HCEC 1CT (cell line): Measurements from ENCODE around the gene RIMBP2.

ENCODE experiments used
- DNase-seq: peaks from one replicate; pipeline ENCODE4 v3.0.0-alpha.2; 2017

Gene RIMBP2

DNA sequence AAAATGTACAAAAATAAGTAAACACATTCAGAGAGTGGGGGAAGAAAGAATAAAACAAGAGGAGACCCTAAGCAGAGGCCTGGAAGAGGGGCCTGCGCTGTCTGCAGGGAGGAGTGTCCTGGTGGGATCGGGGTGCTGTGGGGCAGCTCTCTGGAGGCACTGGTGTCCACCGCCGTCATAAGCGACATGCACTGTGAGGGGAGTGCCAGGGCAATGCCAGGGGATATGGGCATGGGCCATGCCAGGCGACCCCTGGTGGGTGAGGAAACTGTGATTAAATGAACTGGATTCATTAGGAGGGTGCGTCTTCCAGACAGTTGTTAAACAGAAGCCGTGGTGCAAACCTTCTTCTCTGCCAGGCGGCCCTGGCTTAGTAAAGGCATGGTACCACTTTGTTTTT, 261.8 kb downstream of the RIMBP2 start:
- no peak for DNase-seq

DNA sequence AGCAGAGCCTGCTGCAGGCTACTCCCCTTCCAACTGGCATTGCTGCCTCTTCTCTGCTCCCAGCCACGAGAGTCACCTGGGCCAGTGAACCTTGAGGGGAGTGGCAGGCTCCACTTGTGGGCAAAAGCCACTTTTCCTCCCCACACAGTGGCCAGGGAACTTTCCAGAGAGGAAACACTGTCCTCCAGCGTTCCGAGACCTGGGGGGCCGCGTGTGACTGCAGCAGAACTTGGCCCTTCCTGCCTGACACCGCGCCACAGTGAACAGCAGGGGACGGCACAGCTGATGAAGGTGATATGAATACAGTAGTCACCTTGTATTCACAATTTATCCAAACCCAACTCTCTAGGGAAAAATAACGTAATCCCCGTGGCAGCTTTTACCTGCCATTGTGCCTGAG, 263.6 kb downstream of the RIMBP2 start:
- no peak for DNase-seq

DNA sequence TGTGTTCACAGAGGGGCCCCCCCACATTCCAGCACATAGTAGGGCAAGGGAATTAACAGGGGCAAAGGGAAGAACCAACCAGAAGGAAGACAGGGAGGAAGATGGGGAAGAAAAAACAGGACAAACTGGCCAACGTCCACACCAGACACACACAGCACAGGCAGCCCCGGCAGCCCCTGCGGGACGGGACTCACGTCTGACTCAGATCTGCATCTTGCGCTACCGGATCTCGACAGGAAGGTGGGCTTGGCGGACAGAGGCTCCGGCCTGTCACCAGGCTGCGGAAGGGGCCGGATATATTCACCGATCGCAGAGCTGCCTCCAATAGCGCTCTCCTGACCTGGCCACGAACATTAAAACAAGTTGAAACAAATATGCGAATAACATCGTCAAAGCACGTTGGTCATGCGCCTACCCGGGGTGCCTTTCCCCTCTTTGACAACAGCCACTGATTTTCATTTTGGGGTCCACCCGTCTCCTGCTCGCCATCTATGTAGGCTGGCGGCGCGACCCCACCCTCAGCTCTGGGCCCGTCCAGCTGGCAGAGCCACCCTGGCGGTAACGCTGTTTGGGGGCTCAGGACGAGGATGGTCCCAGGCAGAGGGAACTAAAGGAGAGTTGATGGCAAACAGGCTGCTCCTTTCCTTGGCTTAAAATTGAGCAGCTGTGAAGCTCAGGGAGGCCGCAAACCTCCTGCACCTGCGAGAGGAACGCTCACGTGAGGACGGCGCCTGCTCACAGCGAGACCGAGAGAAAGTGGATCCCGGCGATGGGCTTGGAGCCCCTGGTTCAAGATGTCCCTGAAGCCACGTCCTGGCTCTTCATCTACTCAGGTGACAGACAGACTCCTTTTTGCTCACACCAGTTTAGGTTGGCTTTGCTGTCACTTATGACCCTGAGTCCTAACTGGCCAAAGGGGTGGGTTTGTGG, 264.8 kb downstream of the RIMBP2 start:
- DNase-seq, result no peak

DNA sequence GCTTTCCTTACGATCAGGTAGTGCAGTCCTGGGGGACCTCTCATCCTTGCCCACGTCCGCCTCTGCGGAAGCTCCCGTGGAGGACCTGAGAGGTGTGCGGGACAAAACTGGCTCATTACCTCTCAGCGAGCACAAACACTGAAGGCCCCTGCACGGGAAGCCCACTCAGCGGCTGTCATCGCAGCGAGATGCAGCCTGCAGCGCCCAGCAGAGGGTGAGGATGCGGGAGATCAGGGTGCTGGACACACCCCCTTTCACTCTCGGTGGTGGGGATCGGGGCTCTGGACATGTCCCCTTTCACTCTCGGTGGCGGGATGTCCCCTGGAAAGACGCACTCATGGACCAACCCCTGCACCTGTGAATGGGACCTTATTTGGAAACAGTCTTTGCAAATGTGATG, 266.8 kb downstream of the RIMBP2 start:
- DNase-seq, result no peak

DNA sequence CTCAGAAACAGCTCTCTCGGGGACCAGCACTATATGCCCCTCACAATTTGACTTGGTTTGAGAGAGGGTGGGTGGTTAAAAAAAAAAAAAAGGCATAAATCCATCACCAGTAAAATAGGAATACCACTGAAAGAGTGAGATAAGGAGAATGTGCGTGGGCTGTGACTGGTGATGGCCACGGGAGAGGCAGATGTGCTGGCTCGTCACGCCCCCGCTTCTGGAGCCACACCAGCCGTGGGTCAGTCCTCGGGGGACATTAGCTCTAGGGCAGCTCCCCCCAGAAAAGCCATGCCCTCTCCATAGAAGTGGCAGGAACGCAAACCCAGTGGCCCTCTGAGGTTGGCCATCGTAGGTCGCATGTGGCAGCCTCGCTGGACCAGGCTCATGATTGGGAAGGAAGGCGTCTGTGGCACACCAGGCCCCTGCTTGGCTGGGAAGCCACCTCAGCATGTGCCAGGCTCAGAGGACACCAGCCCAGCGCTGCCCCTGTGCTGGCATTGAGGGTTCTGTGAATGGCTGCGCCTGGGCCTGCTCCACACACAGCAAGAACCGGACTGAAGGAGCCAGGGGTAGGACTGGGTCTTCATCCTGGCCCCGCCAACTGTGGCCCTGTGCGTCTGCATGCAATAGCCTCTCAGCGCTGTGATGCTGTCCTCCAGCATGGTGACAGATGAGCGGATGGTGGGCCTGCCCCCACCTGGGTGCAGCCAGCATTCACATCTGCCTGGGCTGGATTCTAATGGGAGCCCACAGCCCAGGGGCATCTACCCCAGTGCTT, 267.9 kb downstream of the RIMBP2 start:
- DNase-seq, result no peak

DNA sequence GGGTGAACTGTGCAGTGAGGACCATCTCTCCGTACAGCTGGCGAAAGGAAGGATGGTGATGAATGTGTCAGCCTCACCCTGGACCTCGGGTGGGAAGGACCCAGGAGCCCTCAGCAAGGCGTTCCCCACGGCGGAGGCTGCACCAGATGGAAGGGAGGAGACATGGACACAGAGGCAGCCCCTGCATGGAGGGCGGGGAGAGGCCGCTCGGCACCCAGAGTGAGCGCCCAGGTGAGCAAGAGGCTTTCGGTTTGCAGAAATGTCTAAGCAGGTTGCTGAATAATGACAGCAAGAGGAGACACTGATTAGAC, 268.5 kb downstream of the RIMBP2 start:
- no peak for DNase-seq

DNA sequence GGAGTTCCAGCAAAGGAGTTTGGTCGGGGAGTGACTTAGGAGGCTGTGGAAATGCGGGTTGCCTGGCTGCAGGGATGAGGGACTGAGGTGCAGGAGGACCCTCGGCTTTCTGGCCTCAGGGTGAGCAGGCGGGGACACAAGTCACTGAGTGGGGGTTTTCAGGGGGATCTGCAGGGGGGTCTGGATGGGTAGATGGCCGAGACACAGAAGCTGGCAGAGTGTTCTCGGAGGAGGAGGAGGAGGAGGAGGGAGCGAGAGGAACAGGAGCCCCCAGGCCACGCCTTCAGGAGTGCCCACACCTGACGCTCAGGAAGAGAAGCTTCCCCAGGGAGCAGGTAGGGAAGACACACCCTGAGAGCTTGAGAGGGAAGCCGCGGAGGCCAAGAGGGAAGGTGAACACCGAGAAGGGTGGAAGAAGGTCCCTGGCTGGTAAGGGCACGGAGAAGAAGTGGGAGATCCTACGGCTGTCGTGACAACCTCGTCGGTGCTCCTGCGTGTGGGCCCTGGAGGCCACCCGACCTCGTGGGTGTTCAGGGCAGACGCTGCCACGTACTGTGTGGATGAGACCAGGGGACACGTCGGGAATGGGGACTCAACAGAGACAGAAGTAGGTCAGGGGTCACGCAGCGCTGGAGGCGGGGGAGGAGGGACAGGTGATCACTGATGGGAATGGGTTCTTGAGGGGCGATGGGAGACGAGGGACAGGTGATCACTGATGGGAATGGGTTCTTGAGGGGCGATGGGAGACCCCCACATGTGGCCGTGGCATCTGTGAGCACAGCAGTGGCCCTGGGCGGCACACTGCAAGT, 269.0 kb downstream of the RIMBP2 start:
- no peak for DNase-seq

DNA sequence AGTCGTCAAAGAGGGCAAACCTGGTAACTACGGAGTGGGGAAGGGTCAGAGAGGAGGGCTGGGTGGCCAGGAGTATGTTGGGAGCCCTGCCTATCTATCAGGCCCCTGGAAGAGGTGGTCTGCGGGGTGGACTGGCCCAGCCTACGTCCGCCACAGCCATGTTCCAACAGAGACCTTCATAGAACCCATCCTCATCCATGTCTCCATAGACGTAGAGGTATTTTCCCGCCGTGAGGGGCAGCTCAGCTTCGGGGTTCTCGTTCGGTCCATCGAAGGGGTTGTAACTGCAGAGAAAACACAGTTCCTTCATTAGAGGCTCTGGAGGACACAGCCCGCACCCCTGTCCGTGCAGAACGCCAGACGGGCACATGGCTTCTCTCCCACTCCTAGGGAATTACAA, 271.1 kb downstream of the RIMBP2 start:
- no peak for DNase-seq

DNA sequence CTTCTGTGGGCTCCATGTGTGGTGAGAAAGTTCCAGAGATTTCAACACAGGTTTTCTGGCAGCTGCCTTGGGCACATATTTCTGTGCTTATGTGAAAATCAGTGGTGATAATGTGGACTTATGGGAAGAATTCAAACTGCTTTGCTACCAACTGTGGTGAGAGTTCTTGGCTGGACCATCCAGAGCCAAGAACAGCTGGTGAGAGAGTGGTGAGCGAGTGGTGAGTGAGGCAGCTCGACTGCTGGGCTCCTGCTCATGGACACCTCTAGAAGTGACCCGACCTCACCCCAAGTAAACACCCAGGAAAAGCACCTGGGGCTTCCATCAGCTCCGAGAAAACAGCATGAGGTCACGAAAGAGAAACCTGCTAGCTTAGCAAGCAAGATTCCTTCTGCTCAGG, 272.0 kb downstream of the RIMBP2 start:
- no peak for DNase-seq

DNA sequence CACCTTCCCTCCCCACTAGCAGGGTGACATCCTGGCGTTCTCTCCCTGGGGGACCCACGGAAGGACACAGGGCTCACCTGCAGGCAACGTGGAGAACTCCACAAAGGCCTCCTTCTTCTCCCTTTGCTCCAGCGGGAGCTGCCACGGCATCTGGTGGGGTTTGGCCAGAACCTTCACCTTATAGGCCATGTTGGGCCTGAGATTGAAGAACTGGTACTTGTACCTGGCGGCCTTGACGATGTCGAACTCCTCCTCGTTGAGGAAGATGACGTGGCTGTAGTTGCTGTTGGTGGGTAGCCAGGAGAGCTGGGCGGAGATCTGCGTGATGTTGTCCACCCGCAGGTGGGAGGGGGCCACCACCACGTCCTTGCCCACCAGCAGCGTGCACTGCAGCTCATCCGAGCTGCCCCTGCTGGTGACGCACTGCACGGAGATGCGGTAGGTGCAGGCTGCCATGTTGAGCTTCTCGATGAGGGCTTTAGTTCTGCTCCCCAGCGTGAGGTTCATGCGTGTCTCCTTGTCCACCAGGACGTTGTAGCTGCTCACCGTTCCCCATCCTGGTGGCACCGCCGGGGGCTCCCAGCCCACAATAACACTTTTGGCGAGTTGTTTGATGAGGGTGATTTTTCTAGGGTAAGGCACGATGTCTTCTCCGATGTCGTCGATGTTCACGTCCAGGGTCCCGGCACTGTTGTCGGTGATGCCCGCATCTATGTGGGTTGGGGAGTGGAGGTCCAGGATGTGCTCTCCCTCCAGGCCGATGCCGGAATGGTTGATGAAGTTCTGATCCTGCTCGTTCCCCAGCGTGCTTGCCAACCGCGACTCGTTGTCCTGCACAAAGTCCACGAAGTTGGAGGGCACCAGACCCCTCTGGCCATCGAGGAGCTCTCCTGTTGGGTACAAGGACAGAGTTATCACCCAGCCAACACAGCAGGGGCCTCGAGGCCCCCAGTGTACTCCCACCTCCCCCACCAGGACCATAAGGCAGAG, 274.0 kb downstream of the RIMBP2 start:
- no peak for DNase-seq

DNA sequence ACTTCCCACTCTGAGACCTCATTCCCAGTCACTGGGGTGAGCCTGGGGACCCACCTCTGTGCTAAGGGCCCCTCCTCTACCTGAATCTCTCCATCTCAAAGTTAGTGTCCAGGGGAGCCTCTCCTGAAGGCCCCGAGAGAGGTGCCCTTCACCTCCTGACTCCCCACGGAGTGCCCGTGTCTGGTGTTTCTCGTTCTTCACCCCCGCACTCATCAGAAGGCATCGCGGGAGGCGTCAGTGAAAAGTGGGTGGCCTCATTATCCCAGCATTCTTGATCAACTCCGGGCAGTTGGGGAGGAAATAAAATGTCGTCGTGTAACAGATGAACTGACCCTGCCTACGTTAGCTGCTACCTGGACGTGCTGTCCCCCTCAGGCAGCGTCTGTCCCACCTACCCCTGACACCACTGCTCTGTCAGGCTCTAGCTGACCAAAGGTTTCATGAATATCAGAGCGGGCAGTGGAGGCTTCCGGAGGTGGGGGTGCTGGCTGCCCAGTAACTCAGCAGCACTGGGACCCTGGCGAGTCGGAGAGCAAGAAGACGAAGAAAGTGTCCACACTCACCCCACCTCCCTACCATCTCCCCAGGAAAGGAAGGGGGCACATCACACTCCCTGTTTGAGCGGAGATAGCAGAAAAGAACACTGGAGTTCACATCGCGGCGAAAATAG, 275.6 kb downstream of the RIMBP2 start:
- DNase-seq, result no peak

DNA sequence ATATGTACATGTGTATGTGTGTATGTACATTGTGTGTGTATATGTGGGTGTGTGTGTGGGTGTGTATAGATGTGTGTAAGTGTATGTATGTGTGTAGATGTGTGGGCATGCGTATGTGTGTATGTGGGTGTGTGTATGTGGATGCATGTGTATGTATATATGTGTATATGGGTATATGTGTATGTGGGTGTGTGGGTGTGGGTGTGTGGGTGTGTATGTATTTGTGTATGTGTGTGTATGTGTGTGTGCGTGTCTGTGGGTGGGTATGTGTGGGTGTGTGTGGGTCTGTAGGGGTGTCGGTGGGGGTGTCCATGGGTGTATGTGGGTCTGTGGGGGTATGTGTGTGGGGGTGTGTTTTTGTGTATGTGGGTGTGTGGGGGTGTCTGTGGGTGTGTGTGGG, 276.8 kb downstream of the RIMBP2 start:
- no peak for DNase-seq

DNA sequence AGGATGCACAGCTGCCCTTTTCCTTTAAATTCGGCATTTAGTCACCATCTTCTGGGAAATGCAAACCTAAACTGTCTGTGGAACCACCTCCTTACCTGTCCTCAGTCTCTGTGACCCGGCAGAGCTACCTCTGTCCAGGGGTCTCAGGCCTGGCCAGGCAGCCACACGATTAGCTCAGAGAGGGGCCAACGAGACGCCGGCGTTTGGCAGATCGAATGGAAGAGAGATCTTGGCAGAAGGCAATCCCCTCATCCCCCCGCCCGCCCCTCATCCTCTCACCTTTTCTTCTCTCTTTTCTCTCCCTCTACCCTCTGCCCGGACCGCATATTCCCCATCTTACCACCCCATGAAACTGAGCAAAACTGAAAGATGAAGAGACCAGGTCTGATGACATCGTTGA, 277.4 kb downstream of the RIMBP2 start:
- DNase-seq, result no peak

DNA sequence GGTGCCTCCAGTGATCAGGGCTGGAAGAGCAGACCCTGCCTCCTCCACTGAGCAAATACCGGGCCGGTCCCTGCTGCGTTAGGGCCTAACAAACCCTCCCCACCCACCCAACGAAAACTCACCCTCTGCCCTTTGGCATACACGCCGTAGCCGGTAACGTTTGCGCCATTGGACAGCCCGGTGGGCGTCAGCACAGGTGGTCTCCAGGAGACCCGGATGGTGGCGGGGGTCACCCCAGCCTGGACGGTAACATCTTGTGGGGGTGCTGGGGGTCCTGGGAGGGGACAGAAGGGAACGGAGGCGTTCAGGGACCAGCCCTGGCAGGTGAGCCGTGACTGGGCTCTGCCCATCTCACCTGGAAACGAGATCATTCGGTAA, 277.9 kb downstream of the RIMBP2 start:
- DNase-seq, result no peak

DNA sequence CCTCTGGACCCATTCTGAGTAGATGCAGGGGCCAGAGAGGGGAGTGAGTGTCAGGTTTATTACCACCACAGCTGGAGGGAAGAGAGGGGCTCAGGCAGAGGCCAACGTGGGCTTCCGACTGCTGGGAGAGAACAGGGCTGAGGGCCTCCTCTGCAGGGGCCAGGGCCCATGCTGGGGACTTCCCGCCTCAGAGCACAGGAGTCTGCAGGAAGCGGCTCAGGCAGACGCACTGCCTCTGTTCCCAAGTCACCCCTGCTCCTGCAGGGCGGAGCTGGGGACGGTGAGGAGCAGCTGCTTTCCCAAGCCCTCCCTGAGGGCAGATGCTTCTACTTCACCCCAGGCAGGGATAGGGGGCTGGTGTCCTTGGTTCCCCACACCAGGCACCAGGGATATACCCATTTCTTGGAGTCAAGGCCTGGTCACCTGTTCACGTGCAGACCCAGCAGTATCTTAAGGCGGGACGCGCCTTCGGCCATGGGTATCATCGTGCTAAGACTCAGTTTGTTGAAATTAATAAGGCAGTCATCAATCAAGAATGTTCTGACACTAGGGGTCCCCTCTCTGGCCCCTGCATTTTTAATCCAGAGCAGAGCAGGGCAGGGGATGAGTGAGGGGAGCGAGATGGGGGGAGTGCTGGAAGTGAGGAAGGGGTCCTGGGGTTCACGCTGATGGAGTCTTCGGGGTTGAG, 278.4 kb downstream of the RIMBP2 start:
- no peak for DNase-seq

DNA sequence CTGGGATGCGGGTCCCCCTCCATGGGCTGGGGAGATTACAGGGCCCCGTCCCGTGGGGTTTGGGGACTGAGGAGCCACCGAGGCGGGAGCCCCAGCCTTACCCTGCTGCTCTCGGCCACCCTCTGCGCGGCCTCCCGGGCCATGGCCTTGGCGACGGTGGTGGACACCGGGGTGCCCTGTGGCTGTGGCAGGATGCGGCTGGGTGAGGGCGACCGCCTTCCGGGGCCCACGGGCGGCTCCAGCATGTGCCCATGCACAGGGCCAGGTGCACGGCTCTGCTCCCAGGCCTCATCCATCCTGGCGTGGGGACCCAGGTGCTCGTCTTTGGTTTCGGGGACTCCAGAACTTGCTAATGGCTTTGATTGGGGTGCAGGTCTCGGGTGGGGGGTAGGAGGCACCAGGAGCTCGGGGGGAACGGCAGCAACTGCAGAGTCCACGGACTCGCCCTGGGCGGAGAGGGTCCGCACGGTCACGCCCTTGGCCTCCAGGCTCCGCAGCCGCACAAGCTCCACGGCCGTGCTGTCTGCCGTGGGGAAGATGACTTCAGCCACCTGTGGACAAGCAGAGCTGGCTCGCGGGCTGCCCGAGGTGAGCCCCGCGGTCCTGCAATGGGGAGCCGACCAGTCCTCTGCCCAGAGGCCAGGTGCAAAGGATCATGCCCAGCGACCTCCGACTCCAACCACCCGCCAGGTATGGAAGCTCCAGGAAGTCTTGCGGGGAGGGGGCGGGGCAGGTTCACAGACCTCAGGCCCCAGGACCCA, 279.2 kb downstream of the RIMBP2 start:
- no peak for DNase-seq

DNA sequence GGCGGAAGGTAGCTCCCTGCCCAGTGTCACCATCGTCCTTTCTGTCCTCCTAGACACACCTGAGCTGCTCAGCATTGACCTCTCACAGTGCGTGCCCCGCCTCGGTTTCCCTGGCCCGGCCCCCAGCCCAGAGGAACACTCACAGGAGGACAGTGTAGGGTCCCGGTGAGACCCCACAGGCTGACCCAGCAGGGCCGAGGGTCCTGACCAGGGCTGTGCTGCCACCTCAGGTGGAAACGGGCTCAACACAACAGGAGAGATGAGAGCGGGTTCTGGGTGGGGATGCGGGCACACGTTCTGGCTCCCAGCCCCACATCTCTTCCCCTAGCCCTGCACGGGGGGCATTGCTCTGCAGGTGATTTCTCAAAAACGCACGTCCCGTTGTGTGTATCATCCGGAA, 280.3 kb downstream of the RIMBP2 start:
- no peak for DNase-seq

DNA sequence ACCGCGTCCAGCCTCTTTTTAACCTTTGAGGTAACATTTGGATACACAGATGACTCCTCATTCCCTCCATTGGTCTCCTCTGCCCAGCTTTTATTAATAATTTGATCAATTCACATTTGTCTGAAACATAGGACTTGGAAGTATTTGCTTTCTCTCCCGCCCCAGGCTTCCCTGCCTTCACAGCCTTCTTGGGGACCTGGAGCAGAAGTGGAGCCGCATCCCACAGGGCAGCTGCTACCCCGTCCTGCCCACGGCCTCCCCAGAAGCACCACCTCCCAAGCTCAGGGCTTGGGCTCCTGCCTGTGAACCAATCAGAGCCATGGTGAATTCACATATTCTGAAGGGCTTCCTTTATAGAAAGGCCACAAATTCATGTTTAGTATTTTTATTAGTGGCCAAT, 280.8 kb downstream of the RIMBP2 start:
- no peak for DNase-seq

DNA sequence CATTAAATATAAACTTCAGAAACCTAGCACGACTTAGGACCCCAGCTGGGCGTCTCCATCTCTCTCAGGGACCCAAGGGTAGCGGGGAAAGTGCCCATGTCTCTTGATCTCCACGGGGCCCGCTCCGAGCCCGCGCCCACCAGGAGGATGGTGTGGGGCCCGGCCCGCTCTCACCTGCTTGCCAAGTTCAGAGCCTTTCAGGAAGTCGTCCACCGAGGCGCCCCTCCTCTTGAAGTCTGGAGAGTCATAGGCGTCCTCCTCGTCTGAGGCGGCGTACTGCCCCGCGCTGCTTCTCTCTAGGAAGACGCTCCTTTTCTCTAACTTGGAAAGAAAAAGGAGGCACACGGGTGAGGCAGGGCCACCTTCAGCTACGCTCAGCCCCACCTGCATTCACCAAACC, 281.5 kb downstream of the RIMBP2 start:
- DNase-seq, result no peak

DNA sequence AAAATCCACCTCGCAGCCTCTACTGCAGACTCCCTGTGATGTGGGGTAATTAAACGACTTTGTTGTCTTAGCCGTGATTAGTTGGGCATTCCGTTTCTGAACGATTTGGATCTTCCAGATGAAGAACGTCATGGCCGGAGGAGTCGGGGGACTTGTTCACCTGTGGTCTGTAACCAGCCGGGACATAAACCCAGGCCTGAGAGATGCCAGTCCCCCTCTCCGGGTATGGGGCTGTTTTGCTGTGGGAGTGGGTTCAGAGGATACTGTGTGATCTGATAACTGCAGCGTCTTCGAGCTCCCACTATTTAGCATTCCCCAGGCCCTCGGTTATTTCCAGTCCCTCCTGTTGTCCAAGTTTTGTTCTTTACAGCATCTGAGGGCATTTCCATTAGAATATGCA, 282.3 kb downstream of the RIMBP2 start:
- DNase-seq, result no peak
